ENCODE measurements around the gene TMEFF2. TPM values are rescaled to one million over a fixed set of nuclear protein-coding genes. Genes with fewer than 3 reads are reported as not detected.

The TMEFF2 gene
- total RNA-seq, 2 experiments from 2014 or later = not detected

GRCh38 chr2:192128655-192129054 is 66.1 kb downstream of the TMEFF2 start:
- TF ChIP-seq EZH2phosphoT487 (IDR thresholded peaks at IDR 0.05; ENCODE audit: borderline replicate concordance, low read depth, low read length) (no peak), CTCF (conservative IDR thresholded peaks at IDR 0.05; ENCODE audit: low read length) (no peak)
- Histone ChIP-seq H3K79me2 (ENCODE audit: insufficient read depth, low read depth, low read length) (no peaks in the 10 kb centered on the region), H2AFZ (ENCODE audit: low read length) (no peak overlapping the region), H3K36me3 (ENCODE audit: insufficient read depth, low read length) (no peaks in the 10 kb centered on the region), H4K20me1 (ENCODE audit: insufficient read depth, low read length) (no peaks in the 10 kb centered on the region), H3K9me2 (ENCODE audit: insufficient read depth, low read length) (no peaks in the 10 kb centered on the region), H3K9me3 (ENCODE audit: low read length) (no peaks in the 10 kb centered on the region), H3K27ac (ENCODE audit: low read depth, low read length, poor library complexity, severe bottlenecking) (no peak overlapping the region), H3K4me3 (ENCODE audit: low read depth, low read length, poor library complexity, severe bottlenecking) (no peak overlapping the region), H3K4me1 (ENCODE audit: insufficient read depth, low read length, poor library complexity, severe bottlenecking) (no peaks in the 10 kb centered on the region), H3K4me2 (ENCODE audit: low read length) (no peak overlapping the region)
- ChIA-PET POLR2A (interaction anchor here (1.4 kb wide), 1 partner anchor 34 kb away, joined by 3 read pairs; no protein-coding TSS in a partner anchor), CTCF (ENCODE audit: unreplicated experiment) (no interaction called here)
- BruUV-seq (replicated peaks) = no TSS peak
- intact Hi-C loops (cut with micrococcal nuclease; ENCODE audit: unreplicated experiment) = no loop called here
- no peak for DNase-seq (ENCODE audit: low spot score)

DNA sequence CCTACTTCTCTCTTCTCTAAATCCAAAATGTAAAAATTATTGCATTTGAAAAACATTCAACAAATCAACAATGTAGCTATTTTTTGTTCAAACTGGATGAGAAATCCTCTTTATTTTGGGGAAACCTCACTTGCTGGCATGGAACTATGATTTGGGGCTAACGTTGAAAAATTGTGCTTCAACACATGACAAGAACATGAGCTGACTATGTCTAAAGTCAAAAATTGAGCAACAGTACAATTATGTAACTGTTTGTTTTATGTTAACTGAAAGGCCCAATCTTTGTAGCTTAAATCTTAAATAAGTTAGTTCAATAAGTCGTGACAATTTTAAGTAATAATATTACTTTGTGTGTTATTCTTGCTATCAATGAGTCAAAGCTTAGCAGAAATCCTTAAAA is 67.3 kb downstream of the TMEFF2 start:
- no peaks in the 10 kb centered on the region for H3K9me3 ChIP-seq (ENCODE audit: low read length)
- H3K36me3 ChIP-seq (ENCODE audit: insufficient read depth, low read length) = no peaks in the 10 kb centered on the region
- no peak overlapping the region for H3K4me3 ChIP-seq (ENCODE audit: low read depth, low read length, poor library complexity, severe bottlenecking)
- H4K20me1 ChIP-seq (ENCODE audit: insufficient read depth, low read length) = no peaks in the 10 kb centered on the region
- ChIA-PET CTCF (ENCODE audit: unreplicated experiment) (no interaction called here), POLR2A (interaction anchor here (0.5 to 1.4 kb wide), 3 partner anchors 9 to 614 kb away, joined by 3 read pairs; no protein-coding TSS in a partner anchor)
- no peaks in the 10 kb centered on the region for H3K9me2 ChIP-seq (ENCODE audit: insufficient read depth, low read length)
- intact Hi-C loops (cut with micrococcal nuclease; ENCODE audit: unreplicated experiment) = no loop called here
- no peak overlapping the region for H3K27ac ChIP-seq (ENCODE audit: low read depth, low read length, poor library complexity, severe bottlenecking)
- H3K79me2 ChIP-seq (ENCODE audit: insufficient read depth, low read depth, low read length) = no peaks in the 10 kb centered on the region
- no peak overlapping the region for H3K4me2 ChIP-seq (ENCODE audit: low read length)
- no peak overlapping the region for H2AFZ ChIP-seq (ENCODE audit: low read length)
- TF ChIP-seq CTCF (conservative IDR thresholded peaks at IDR 0.05; ENCODE audit: low read length) (no peak), EZH2phosphoT487 (IDR thresholded peaks at IDR 0.05; ENCODE audit: borderline replicate concordance, low read depth, low read length) (no peak)
- H3K4me1 ChIP-seq (ENCODE audit: insufficient read depth, low read length, poor library complexity, severe bottlenecking) = no peaks in the 10 kb centered on the region
- DNase-seq (ENCODE audit: low spot score) = no peak
- no TSS peak for BruUV-seq (replicated peaks)

GRCh38 chr2:192126912-192127311 is 67.8 kb downstream of the TMEFF2 start:
- H3K9me2 ChIP-seq (ENCODE audit: insufficient read depth, low read length) = no peaks in the 10 kb centered on the region
- H4K20me1 ChIP-seq (ENCODE audit: insufficient read depth, low read length) = no peaks in the 10 kb centered on the region
- POLR2A ChIA-PET = interaction anchor here (1.1 kb wide), 1 partner anchor 9 kb away, joined by 3 read pairs; no protein-coding TSS in a partner anchor
- DNase-seq (ENCODE audit: low spot score) = no peak
- no peaks in the 10 kb centered on the region for H3K4me1 ChIP-seq (ENCODE audit: insufficient read depth, low read length, poor library complexity, severe bottlenecking)
- intact Hi-C loops (cut with micrococcal nuclease; ENCODE audit: unreplicated experiment) = no loop called here
- H3K9me3 ChIP-seq (ENCODE audit: low read length) = no peaks in the 10 kb centered on the region
- no peak overlapping the region for H2AFZ ChIP-seq (ENCODE audit: low read length)
- CTCF ChIA-PET (ENCODE audit: unreplicated experiment) = no interaction called here
- no TSS peak for BruUV-seq (replicated peaks)
- no peaks in the 10 kb centered on the region for H3K36me3 ChIP-seq (ENCODE audit: insufficient read depth, low read length)
- H3K27ac ChIP-seq (ENCODE audit: low read depth, low read length, poor library complexity, severe bottlenecking) = no peak overlapping the region
- no peak for TF ChIP-seq EZH2phosphoT487 (IDR thresholded peaks at IDR 0.05; ENCODE audit: borderline replicate concordance, low read depth, low read length)
- no peak for TF ChIP-seq CTCF (conservative IDR thresholded peaks at IDR 0.05; ENCODE audit: low read length)
- H3K4me2 ChIP-seq (ENCODE audit: low read length) = no peak overlapping the region
- no peak overlapping the region for H3K4me3 ChIP-seq (ENCODE audit: low read depth, low read length, poor library complexity, severe bottlenecking)
- H3K79me2 ChIP-seq (ENCODE audit: insufficient read depth, low read depth, low read length) = no peaks in the 10 kb centered on the region
